ENCODE measurements around the gene LRRC45. TPM values are rescaled to one million over a fixed set of nuclear protein-coding genes. Genes with fewer than 3 reads are reported as not detected.
"Not testable (repeated sequence)": the region's sequence is repeated elsewhere in the genome, so short reads cannot be mapped to it uniquely, and the experiment has no call there.

The LRRC45 gene
- 10 to 100 TPM in 3 of 4 donors, 1 to 10 TPM in 1; 10.0 to 19.6 (median 17.1) TPM for polyA plus RNA-seq (ENCODE audit: insufficient read length in 4 of 4)

- DNase-seq (ENCODE audit: low read depth in 4 of 4, low spot score in 2 of 4), result peak; percentile 87 to 98 (median 98)
Observed at GRCh38 chr17:82022981-82023446, at the start of gene LRRC45. LRRC45 (plus strand) TSS chr17:82023305; CDS start chr17:82023644, 339 bp downstream.

- DNase-seq (ENCODE audit: low read depth in 4 of 4, low spot score in 2 of 4), result no peak
Observed at GRCh38 chr17:81973432-81973831, 49.7 kb upstream of the LRRC45 start.

- no peak for DNase-seq (ENCODE audit: low read depth in 4 of 4, low spot score in 2 of 4)
Observed at GRCh38 chr17:81976332-81977210, 46.5 kb upstream of the LRRC45 start.

- peak in 3 of 4 donors; percentile 79 to 81 (median 80) for DNase-seq (ENCODE audit: low read depth in 4 of 4, low spot score in 2 of 4)
Observed at GRCh38 chr17:81977211-81977808, 45.8 kb upstream of the LRRC45 start, which contains the start of gene ASPSCR1. ASPSCR1 (plus strand) TSS chr17:81977629; CDS start chr17:81977647, 18 bp downstream.

GRCh38 chr17:81978524-81979298 is 44.4 kb upstream of the LRRC45 start:
- no peak for DNase-seq (ENCODE audit: low read depth in 4 of 4, low spot score in 2 of 4)

GRCh38 chr17:81980122-81980521 is 43.0 kb upstream of the LRRC45 start:
- no peak for DNase-seq (ENCODE audit: low read depth in 4 of 4, low spot score in 2 of 4)

GRCh38 chr17:81980707-81981343 is 42.3 kb upstream of the LRRC45 start:
- no peak for DNase-seq (ENCODE audit: low read depth in 4 of 4, low spot score in 2 of 4)

- DNase-seq (ENCODE audit: low read depth in 4 of 4, low spot score in 2 of 4), result not testable (repeated sequence)
Observed at GRCh38 chr17:81981511-81981910, 41.6 kb upstream of the LRRC45 start.

- DNase-seq (ENCODE audit: low read depth in 4 of 4, low spot score in 2 of 4), result no peak
Observed at GRCh38 chr17:81983011-81983638, 40.0 kb upstream of the LRRC45 start.

- no peak for DNase-seq (ENCODE audit: low read depth in 4 of 4, low spot score in 2 of 4)
Observed at GRCh38 chr17:81983639-81984373, 39.3 kb upstream of the LRRC45 start.

- DNase-seq (ENCODE audit: low read depth in 4 of 4, low spot score in 2 of 4), result no peak
Observed at GRCh38 chr17:81984773-81985410, 38.2 kb upstream of the LRRC45 start.

- DNase-seq (ENCODE audit: low read depth in 4 of 4, low spot score in 2 of 4), result no peak
Observed at GRCh38 chr17:81986606-81987005, 36.5 kb upstream of the LRRC45 start.

- no peak for DNase-seq (ENCODE audit: low read depth in 4 of 4, low spot score in 2 of 4)
Observed at GRCh38 chr17:81987161-81987770, 35.8 kb upstream of the LRRC45 start.

- DNase-seq (ENCODE audit: low read depth in 4 of 4, low spot score in 2 of 4), result no peak
Observed at GRCh38 chr17:81990836-81991683, 32.0 kb upstream of the LRRC45 start.

- DNase-seq (ENCODE audit: low read depth in 4 of 4, low spot score in 2 of 4), result no peak
Observed at GRCh38 chr17:81991684-81992305, 31.3 kb upstream of the LRRC45 start.

- peak in 1 of 4 donors; percentile 73 for DNase-seq (ENCODE audit: low read depth in 4 of 4, low spot score in 2 of 4)
Observed at GRCh38 chr17:81992306-81993102, 30.6 kb upstream of the LRRC45 start.
